Measurements from ENCODE around the gene CNOT10.

DNA sequence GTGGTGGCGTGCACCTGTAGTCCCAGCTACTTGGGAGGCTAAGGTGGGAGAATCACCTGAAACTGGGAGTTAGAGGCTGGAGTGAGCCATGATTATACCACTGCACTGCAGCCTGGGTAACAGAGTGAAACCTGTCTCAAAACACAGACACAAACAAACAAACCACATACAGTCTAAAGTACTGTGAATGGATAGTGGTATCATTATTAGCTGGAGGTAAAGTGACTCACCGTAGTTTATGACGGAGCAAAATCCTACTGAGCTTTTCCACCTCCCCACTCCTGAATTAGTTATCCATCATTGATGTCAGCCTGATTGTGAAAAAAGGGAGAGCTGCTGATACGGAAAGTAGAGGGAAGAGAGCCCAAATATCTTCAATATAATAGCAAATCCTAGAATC is 3.2 kb upstream of the CNOT10 start:
- TF ChIP-seq RAD21 (IDR thresholded peaks at IDR 0.05; ENCODE audit: low read length) (no peak), NFIC (IDR thresholded peaks at IDR 0.05; ENCODE audit: borderline replicate concordance) (no peak), JUND (IDR thresholded peaks at IDR 0.05) (no peak), EZH2phosphoT487 (IDR thresholded peaks at IDR 0.05; ENCODE audit: borderline replicate concordance, low read depth) (no peak), POLR2AphosphoS5 (IDR thresholded peaks at IDR 0.05; ENCODE audit: low read depth, low read length) (no peak), TAF1 (IDR thresholded peaks at IDR 0.05; ENCODE audit: borderline replicate concordance, low read depth, low read length) (no peak), TCF12 (IDR thresholded peaks at IDR 0.05) (no peak)
- TF ChIP-seq, protein P1, sequence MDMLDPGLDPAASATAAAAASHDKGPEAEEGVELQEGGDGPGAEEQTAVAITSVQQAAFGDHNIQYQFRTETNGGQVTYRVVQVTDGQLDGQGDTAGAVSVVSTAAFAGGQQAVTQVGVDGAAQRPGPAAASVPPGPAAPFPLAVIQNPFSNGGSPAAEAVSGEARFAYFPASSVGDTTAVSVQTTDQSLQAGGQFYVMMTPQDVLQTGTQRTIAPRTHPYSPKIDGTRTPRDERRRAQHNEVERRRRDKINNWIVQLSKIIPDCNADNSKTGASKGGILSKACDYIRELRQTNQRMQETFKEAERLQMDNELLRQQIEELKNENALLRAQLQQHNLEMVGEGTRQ (IDR thresholded peaks at IDR 0.05; ENCODE audit: borderline replicate concordance, low read depth, low read length) = no peak
- TF ChIP-seq, protein P2, sequence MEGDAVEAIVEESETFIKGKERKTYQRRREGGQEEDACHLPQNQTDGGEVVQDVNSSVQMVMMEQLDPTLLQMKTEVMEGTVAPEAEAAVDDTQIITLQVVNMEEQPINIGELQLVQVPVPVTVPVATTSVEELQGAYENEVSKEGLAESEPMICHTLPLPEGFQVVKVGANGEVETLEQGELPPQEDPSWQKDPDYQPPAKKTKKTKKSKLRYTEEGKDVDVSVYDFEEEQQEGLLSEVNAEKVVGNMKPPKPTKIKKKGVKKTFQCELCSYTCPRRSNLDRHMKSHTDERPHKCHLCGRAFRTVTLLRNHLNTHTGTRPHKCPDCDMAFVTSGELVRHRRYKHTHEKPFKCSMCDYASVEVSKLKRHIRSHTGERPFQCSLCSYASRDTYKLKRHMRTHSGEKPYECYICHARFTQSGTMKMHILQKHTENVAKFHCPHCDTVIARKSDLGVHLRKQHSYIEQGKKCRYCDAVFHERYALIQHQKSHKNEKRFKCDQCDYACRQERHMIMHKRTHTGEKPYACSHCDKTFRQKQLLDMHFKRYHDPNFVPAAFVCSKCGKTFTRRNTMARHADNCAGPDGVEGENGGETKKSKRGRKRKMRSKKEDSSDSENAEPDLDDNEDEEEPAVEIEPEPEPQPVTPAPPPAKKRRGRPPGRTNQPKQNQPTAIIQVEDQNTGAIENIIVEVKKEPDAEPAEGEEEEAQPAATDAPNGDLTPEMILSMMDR (IDR thresholded peaks at IDR 0.05) = no peak
